ENCODE results near the gene OGDHL. TPM values are rescaled to one million over a fixed set of nuclear protein-coding genes. Genes with fewer than 3 reads are reported as not detected.

OGDHL gene
- total and polyA plus RNA-seq, 2 donors from 2014 or later: 82.8 to 247 TPM

DNA sequence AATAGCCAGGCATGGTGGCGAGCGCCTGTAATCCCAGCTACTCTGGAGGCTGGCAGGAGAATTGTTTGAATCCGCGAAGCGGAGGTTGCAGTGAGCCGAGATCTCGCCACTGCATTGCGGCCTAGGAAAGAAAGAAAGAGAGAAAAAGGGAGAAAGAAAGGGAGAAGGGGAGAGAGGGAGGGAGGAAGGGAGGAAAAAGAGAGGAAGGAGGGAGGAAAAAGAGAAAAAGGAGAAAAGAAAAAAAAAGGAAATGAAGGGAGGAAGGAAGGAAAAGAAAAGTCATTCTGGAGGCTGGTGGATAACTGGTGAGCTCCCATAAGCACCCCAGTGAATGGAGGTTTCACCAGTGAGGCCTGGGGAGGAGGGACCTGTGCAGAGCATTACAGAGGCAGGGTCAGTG lies 7.6 kb upstream of the OGDHL start:
- Histone ChIP-seq H3K9ac (ENCODE audit: low read length in 3 of 3) (no peak overlapping the region), H3K9me3 (ENCODE audit: control insufficient read depth in 2 of 3, insufficient read depth in 1 of 3, low read length in 3 of 3) (peaks cover 0 to 3% (median 0%) of the 10 kb centered on the region in 3 donors), H3K36me3 (ENCODE audit: control insufficient read depth in 2 of 3, insufficient read depth in 3 of 3, low read length in 3 of 3) (no peaks in the 10 kb centered on the region), H3K27ac (ENCODE audit: low read depth in 2 of 2, low read length in 2 of 2) (no peak overlapping the region), H3K4me3 (ENCODE audit: low read length in 3 of 3) (no peak overlapping the region), H3K4me1 (ENCODE audit: control insufficient read depth in 2 of 3, insufficient read depth in 2 of 3, low read depth in 1 of 3, low read length in 3 of 3) (peaks cover 0 to 2% (median 0%) of the 10 kb centered on the region in 3 donors), H3K27me3 (ENCODE audit: control insufficient read depth, insufficient read depth, low read length) (peaks cover 9% of the 10 kb centered on the region)
- DNase-seq (no peak), FAIRE-seq (no peak)
- TF ChIP-seq CTCF (IDR thresholded peaks at IDR 0.05; ENCODE audit: borderline replicate concordance, extremely low read depth, insufficient read depth): no peak
- intact Hi-C loops (cut with DNase I): no loop called here

DNA sequence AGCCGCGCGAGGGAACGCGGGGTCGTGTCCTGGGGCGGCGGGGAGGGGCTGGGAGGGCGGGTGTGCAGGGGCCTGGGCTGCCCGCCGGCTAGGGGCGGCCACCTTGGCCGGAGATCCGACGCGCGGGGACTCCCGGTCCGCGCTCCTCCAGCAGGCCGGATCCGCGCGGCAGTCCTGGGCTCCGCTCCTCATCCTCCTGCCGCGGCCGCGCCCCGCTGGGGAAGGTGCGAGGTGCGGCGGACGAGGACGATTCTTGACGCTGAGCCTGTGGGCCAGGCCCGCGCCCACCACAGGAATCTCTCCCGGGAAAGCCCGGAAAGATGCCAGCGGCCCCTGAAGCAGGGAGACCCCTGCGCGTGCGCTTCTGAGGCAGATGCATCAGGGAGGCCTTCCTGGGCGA lies 6.6 kb upstream of the OGDHL start:
- Histone ChIP-seq H3K27me3 (ENCODE audit: control insufficient read depth, insufficient read depth, low read length) (peaks cover 9% of the 10 kb centered on the region), H3K9ac (ENCODE audit: low read length in 3 of 3) (no peak overlapping the region), H3K9me3 (ENCODE audit: control insufficient read depth in 2 of 3, insufficient read depth in 1 of 3, low read length in 3 of 3) (peaks cover 0 to 3% (median 0%) of the 10 kb centered on the region in 3 donors), H3K4me1 (ENCODE audit: control insufficient read depth in 2 of 3, insufficient read depth in 2 of 3, low read depth in 1 of 3, low read length in 3 of 3) (peaks cover 0 to 2% (median 0%) of the 10 kb centered on the region in 3 donors), H3K27ac (ENCODE audit: low read depth in 2 of 2, low read length in 2 of 2) (no peak overlapping the region), H3K36me3 (ENCODE audit: control insufficient read depth in 2 of 3, insufficient read depth in 3 of 3, low read length in 3 of 3) (no peaks in the 10 kb centered on the region), H3K4me3 (ENCODE audit: low read length in 3 of 3) (no peak overlapping the region)
- intact Hi-C loops (cut with DNase I): no loop called here
- TF ChIP-seq CTCF (IDR thresholded peaks at IDR 0.05; ENCODE audit: borderline replicate concordance, extremely low read depth, insufficient read depth): no peak
- DNase-seq (peak in 1 of 5 donors; percentile 1), FAIRE-seq (no peak)

DNA sequence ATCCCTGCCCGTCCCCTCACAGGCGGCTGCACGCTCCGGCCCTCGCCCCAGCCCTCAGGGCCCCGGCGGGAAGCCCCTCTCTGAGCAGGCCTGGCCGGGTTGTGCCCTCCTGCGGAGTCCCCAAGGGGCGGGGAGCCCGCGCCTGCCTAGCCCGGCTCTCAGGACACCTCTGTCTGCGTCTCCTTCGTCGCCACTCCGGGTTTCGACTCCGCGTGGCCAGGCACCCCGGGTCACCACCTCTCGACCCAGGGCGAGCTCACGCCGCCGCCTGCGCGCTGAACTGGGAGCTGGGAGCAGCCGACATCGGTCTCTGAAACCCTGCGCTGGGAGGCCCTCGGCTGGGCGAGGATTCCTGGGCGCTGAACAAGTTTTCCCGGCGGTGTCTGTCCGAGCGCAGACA lies 6.2 kb upstream of the OGDHL start:
- H3K4me3 ChIP-seq (ENCODE audit: low read length in 3 of 3): no peak overlapping the region
- H3K27me3 ChIP-seq (ENCODE audit: control insufficient read depth, insufficient read depth, low read length): peaks cover 9% of the 10 kb centered on the region

More for the DNA sequence above, 6.2 kb upstream of the OGDHL start:
- Histone ChIP-seq H3K27ac (ENCODE audit: low read depth in 2 of 2, low read length in 2 of 2) (no peak overlapping the region), H3K36me3 (ENCODE audit: control insufficient read depth in 2 of 3, insufficient read depth in 3 of 3, low read length in 3 of 3) (no peaks in the 10 kb centered on the region), H3K9ac (ENCODE audit: low read length in 3 of 3) (no peak overlapping the region), H3K4me1 (ENCODE audit: control insufficient read depth in 2 of 3, insufficient read depth in 2 of 3, low read depth in 1 of 3, low read length in 3 of 3) (peaks cover 0 to 2% (median 0%) of the 10 kb centered on the region in 3 donors), H3K9me3 (ENCODE audit: control insufficient read depth in 2 of 3, insufficient read depth in 1 of 3, low read length in 3 of 3) (peaks cover 0 to 3% (median 0%) of the 10 kb centered on the region in 3 donors)
- intact Hi-C loops (cut with DNase I): no loop called here
- no peak for TF ChIP-seq CTCF (IDR thresholded peaks at IDR 0.05; ENCODE audit: borderline replicate concordance, extremely low read depth, insufficient read depth)
- DNase-seq (no peak), FAIRE-seq (no peak)

All from kidney (tissue), 14 donors.